GM13976 (cell line): ENCODE results near the gene NTM.

ENCODE experiments used
- DNase-seq: peaks from one replicate; pipeline ENCODE4 v3.0.0; 2012; ENCODE audit warnings: low spot score
- in situ Hi-C: fragments of 300-500 bp; cut with MboI; formaldehyde crosslinking; loops from one replicate; pipeline ENCODE4 v1.12.0; 2022; ENCODE audit warnings: low sequenced_read_pairs, mixed read lengths, inconsistent platforms; ENCODE audit not compliant: unreplicated experiment
- TF ChIP-seq, protein P1 (sequence below): IDR thresholded peaks from 2 replicates; pipeline ENCODE4 v1.5.1; 2012; ENCODE audit warnings: borderline replicate concordance, mild to moderate bottlenecking; ENCODE audit not compliant: insufficient read depth; ENCODE audit errors: extremely low read depth, missing control alignments, control extremely low read depth

Gene NTM

GRCh38 chr11:132205496-132205895 is 835.1 kb downstream of the NTM start:
- in situ Hi-C loops, result no loop called here
- no peak for DNase-seq
- TF ChIP-seq, protein P1, sequence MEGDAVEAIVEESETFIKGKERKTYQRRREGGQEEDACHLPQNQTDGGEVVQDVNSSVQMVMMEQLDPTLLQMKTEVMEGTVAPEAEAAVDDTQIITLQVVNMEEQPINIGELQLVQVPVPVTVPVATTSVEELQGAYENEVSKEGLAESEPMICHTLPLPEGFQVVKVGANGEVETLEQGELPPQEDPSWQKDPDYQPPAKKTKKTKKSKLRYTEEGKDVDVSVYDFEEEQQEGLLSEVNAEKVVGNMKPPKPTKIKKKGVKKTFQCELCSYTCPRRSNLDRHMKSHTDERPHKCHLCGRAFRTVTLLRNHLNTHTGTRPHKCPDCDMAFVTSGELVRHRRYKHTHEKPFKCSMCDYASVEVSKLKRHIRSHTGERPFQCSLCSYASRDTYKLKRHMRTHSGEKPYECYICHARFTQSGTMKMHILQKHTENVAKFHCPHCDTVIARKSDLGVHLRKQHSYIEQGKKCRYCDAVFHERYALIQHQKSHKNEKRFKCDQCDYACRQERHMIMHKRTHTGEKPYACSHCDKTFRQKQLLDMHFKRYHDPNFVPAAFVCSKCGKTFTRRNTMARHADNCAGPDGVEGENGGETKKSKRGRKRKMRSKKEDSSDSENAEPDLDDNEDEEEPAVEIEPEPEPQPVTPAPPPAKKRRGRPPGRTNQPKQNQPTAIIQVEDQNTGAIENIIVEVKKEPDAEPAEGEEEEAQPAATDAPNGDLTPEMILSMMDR, result no peak

DNA sequence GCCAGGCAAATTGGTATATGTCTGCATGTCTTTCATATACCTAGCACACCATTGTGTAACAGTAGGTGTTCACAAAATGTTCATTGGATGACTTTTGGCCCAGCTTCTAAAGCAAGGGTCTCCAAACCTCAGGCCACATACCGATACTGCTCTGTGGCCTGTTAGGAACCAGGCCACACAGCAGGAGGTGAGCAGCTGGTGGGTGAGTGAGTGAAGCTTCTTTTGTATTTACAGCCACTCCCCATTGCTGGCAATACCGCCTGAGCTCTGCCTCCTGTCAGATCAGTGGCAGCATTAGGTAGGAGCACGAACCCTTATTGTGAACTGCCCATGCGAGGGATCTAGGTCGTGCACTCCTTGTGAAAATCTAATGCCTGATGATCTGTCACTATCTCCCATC is 836.6 kb downstream of the NTM start:
- no peak for DNase-seq
- in situ Hi-C loops, result no loop called here
- TF ChIP-seq, protein P1, result no peak

DNA sequence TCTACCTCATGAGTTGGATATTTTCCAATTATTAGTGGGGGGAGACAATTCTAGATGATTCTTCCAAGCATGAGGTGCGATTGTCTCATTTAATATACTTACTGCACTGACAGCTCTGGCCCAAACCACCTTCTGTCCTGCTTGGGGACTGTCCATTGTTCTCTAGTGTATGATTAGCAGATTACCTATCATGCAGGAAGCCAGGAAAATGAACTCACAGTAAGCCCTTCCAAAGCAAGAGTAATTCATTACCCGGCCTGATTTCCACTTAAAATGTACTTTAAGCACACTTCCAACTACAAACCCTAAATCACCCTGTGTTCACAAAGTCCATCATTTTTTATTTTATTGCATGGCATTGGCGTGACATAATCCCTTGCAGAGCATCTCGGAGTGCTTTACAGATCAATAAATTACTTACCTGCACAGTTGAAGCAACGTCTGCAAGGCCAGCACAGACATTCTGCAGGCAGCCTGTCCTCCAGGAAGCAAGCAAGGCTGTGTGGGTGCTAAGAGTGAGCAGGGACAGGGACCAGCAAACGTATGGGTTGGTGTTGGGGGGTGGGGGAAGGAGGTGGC is 838.2 kb downstream of the NTM start:
- in situ Hi-C loops, result no loop called here
- no peak for DNase-seq
- TF ChIP-seq, protein P1, result no peak

- TF ChIP-seq, protein P1, result no peak
- in situ Hi-C loops, result no loop called here
Observed at GRCh38 chr11:132211479-132211878, 841.1 kb downstream of the NTM start.

GRCh38 chr11:132217856-132218255 is 847.4 kb downstream of the NTM start:
- in situ Hi-C loops, result no loop called here
- no peak for DNase-seq
- TF ChIP-seq, protein P1, result no peak

More at GRCh38 chr11:132211479-132211878, 841.1 kb downstream of the NTM start:
- no peak for DNase-seq

DNA sequence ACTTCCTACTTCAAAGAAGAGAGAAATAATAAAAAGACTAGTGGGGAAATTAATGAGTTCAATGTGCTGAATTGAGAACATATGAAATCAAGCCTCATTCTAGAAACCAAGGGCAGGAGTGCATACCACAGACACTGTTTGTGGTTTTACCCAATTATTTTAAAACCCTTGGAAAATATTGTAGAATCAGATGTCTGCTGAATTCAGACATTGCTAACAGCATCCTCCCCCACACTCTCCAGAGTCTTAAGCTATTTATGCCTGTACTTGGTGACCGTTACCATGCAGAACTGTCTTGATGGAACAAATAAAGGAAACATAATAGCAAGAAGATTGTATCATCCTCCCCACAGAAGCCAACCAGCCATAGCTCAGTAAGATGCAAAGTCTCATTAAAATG is 850.1 kb downstream of the NTM start:
- in situ Hi-C loops, result no loop called here
- TF ChIP-seq, protein P1, result no peak
- DNase-seq, result no peak

DNA sequence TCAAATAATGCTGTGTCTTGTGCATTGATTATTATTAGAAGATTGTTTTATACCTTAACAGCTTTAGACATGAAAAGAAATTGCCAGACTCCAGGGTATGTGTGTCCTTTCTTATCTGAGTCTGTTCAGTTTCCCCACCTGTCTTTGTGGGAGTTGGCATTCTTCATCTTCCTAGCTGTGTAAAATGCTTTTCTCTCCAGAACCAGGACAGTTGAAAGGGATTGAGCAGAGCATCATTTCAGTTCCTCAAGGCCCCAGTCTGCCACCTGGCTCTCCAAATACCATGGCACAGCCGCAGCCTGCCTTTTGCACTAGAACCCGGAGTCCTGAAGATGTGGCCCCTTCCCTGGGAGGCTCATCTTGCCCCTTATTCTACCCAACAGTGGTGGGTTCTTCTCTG is 851.9 kb downstream of the NTM start:
- no peak for DNase-seq
- in situ Hi-C loops, result no loop called here
- TF ChIP-seq, protein P1, result no peak
